GM19351 (cell line): ENCODE data around the gene KRT15.

Experiments used
- ATAC-seq: cut with Tn5 transposase; IDR thresholded peaks from one replicate; pipeline ENCODE4 v1.9.1; 2021; ENCODE audit warnings: mild to moderate bottlenecking, moderate library complexity; ENCODE audit not compliant: unreplicated experiment

The KRT15 gene

DNA sequence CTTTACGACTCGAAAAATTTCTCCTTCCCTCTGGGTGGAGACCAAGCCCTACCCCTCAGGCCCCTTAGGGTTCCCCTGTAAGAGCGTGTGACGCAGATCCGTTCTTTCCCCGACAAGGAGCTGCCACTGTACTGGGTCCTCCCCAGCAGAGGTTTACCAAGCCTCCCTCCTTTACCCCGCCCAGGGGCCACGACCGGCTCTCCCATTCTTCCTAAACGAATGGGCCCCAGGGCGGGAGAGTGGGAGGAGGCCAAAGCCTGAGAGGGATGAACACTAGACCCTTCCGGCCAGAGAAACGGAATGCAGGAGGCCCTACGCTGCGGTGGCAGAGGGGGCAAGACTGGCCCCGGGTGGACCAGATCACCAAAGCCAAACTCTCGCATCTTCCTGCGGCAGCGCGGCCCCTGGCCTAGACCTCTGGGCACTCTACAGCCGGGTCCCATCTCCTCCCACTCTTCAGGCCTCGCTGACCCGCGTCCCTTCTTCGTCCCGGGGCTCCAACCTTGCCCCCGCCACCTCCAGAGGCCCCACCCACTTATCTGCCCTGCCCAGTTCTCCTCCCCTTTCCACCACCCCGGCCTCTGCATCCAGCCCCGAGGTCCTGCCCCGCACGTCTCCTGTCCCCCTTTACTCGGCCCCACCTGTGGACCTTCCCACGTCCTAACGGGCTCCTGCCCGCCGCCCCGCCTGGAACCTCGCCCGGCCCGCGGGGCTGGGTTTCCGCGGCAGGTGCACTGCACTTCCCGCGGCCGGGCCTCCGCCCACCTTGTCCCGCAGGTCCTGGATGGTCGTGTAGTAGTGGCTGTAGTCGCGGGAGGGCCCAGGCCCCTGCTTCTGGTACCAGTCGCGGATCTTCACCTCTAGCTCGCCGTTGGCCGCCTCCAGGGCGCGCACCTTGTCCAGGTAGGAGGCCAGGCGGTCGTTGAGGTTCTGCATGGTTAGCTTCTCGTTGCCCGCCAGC is 8.7 kb upstream of the KRT15 start:
- no peak for ATAC-seq

DNA sequence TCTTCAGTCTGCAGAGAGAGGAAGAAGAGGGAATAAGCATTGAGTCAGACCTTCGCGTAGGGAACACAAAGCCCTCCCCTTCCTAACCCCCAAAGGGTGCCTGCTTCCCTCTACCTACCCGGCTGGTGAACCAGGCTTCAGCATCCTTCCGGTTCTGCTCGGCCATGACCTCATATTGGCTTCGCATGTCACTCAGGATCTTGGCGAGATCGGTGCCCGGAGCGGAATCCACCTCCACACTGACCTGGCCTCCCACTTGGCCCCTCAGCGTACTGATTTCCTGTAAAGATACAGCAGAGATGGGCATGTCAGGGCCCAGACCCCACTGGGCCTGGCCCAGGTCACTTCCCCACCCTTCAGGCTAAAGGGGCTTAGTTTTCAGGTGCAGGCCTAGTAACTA is 5.6 kb upstream of the KRT15 start:
- ATAC-seq: no peak

DNA sequence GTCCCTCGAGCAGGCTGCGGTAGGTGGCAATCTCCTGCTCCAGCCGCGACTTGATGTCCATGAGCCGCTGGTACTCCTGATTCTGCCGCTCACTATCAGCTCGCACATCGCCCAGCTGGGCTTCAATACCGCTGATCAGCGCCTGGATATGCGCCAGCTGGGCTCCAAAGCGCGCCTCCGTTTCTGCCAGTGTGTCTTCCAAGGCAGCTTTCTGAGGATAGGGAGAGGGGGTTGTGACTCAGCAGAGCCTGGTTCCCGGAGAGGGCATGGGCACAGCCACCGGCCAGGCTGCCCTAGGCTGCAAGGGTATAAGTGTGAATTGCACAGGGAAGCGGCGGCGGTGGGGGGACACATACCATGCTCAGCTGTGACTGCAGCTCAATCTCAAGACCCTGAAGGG is 5.1 kb upstream of the KRT15 start:
- ATAC-seq: no peak

GRCh38 chr17:41523225-41523593 is 4.5 kb upstream of the KRT15 start:
- ATAC-seq: no peak

DNA sequence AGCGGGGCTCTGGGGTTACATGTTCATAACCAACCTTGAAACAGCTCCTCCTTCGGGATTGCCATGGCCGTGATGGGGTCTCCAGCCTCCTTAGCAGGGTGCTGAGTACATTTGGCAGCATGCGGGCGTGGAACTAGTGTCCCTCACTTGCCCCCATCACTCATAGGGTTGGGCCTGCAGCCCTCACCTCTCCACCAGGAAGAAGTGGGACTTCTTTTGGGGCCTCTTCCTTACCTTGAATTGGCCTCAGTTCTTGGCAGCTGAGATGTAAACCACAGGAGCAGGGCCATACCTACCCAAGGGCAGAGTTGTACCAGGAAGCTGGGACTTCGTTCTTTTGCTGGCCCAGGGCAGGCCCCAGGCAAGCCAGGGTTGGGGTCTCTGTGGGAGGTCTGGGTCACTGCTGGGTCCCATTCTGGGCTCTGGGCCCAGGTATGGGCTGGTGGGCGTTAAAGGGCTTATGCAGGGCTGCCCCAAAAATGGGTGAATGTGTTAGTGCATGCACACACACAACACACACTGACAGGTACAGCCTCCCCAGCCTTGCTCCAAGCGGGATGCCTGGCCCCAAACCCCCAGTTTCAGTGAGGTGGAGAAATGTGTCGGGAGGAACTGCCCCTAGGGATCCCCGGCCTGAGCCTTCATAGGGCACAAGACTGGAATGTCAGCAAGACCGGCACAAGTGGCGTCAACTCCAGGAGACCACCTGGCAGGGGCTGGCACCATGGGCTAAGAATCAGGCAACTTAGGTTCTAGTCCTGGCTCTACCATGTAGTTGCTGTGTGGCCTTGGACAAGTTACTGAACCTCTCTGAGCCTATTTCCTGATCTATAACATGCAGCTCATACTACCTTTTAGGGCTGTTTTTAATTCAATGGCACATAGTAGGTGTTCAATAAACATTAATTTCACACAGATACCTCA is 3.9 kb upstream of the KRT15 start:
- ATAC-seq: no peak

GRCh38 chr17:41521574-41522261 is 3.0 kb upstream of the KRT15 start:
- ATAC-seq: no peak

- ATAC-seq: no peak
Measured at GRCh38 chr17:41520821-41521521, 2.3 kb upstream of the KRT15 start.

DNA sequence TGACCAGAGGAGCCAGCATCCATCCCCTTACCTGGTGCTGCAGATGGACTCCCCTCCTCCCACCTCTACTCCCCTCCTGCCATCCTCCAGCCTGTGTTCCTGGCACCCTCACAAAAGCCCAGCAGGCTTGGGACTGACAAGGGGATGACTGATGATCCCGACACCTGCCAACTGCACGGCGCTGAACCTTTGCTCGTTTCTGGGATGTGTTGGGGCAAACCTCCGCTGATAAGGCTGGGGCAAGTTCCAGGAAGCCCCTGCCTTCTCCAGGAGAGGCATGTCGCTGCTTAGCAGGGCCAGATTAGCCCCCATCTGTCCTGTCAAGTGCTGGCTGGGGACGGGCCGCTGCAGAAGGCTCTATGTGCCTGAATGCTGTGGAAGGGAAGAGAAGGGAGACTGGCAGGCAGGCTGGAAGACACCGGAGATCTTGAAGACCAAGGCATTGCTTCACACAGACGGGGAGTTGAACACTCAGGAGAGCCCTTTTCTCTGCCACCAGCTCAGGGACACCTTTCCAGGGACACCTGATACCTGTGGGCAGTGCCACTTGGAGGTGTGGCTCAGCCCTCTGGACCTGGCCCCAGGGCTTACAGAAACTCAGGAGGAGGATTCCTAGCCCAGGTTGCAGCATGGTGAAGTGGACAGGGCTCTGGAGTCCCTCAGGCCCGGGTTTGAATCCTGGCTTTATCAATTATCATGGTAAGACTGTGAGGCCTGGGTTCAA is 973 bp upstream of the KRT15 start:
- no peak for ATAC-seq

- no peak for ATAC-seq
Measured at GRCh38 chr17:41518031-41518430, 659 bp downstream of the KRT15 start.

- ATAC-seq: no peak
Measured at GRCh38 chr17:41516830-41517283, 1.8 kb downstream of the KRT15 start.

- ATAC-seq: no peak
Measured at GRCh38 chr17:41516147-41516829, 2.4 kb downstream of the KRT15 start.

- ATAC-seq: no peak
Measured at GRCh38 chr17:41513168-41513547, 5.5 kb downstream of the KRT15 start.

DNA sequence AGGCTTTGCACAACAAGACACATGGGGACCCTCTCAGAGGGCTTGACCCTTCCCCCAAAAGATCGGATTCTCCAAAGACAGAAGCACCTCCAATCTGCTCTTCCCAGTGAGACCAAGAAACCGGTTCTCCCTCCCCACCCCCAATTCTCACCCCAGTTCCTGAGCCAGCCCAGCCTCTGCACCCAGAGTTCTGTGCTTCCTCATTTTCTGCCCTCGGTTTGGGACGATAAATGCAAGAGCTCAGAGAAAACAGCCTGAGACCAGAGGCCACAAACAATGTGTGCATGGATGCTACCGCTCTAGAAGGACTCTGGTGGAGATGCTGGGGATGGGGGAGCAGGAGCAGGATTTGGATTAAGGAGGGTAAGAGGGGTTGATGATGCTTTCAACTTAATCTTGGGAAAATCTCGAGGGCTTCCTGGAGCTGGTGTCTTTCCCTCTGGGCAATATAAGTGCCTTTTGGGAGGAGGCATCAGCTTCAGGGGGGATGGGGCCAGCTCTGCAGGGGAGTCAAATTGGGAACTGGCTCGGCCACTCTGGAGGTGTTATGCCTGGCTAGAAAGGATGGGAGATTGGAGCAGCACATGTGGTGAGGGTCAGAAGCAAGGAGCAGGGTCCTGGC is 6.0 kb downstream of the KRT15 start:
- ATAC-seq: no peak

DNA sequence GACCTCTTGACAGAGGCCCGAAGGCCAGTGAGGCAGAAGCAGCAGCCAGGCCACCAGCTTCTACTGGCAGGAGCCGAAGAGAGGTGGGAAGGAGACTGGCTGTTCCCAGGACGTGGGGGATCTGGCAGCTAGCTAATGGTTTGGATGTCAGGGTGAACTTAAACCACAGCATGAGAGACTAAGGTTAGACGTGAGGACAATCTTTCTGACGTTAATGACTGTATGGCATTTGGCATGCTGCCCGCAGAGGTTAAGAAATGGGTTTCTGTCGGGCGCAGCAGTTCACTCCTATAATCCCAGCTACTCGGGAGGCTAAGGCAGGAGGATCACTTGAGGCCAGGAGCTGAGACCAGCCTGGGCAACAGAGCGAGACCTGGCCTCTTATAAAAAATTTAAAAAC is 7.0 kb downstream of the KRT15 start:
- ATAC-seq: no peak

DNA sequence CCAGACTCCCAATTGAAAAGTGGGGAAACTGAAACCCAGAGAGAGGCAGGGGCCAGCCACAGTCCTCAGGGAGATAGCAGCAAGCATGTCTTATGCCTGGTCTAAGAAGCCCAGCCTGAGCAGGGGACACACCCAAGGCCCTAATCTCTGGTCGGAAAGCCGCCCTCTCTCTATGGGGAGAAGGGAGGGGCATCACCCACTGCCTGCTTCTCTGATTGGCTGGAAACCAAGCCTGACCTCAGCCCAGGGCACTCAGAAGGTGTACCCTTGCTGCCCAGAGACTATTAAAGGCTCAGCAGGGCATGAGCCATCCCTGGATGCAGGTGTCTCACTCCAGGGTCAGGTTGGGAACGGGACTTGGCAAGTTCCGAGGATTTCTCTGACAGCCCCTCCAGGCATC is 7.6 kb downstream of the KRT15 start:
- ATAC-seq: no peak

- ATAC-seq: no peak
Measured at GRCh38 chr17:41510251-41511065, 8.2 kb downstream of the KRT15 start.

GRCh38 chr17:41507315-41507880 is 11.3 kb downstream of the KRT15 start:
- ATAC-seq: no peak
